Activated CD4-positive, alpha-beta T cell treated with anti-CD3 and anti-CD28 coated beads, Interleukin-10, Interleukin-2, amounts not matched to agents 100 ng/mL and 50 ng/mL, durations not matched to agents 16 hours and 8 hours (primary cell): ENCODE data around the gene MRO.
"Not testable (repeated sequence)": the region's sequence is repeated elsewhere in the genome, so short reads cannot be mapped to it uniquely, and the experiment has no call there.

Experiments
- DNase-seq: peaks from one replicate; pipeline ENCODE4 v3.0.0-alpha.2; 2020

Gene MRO

GRCh38 chr18:50833496-50833895 lies 13.7 kb upstream of the MRO start:
- DNase-seq = not testable (repeated sequence)

GRCh38 chr18:50832754-50833153 lies 12.9 kb upstream of the MRO start:
- DNase-seq = no peak

GRCh38 chr18:50830544-50830943 lies 10.7 kb upstream of the MRO start:
- DNase-seq = no peak

- DNase-seq = no peak
These were observed 9.8 kb upstream of the MRO start for GRCh38 chr18:50829644-50830043.

- no peak for DNase-seq
These were observed 6.2 kb upstream of the MRO start for GRCh38 chr18:50826027-50826426.

GRCh38 chr18:50825621-50826020 lies 5.8 kb upstream of the MRO start:
- no peak for DNase-seq

GRCh38 chr18:50822756-50823155 lies 2.9 kb upstream of the MRO start:
- DNase-seq = no peak

- no peak for DNase-seq
These were observed 1.2 kb upstream of the MRO start for GRCh38 chr18:50820901-50821520.

GRCh38 chr18:50819027-50819727 lies 639 bp downstream of the MRO start:
- no peak for DNase-seq

GRCh38 chr18:50816419-50817166 lies 3.2 kb downstream of the MRO start:
- no peak for DNase-seq

- no peak for DNase-seq
These were observed 5.4 kb downstream of the MRO start for GRCh38 chr18:50814395-50814794.

GRCh38 chr18:50813353-50813752 lies 6.5 kb downstream of the MRO start:
- DNase-seq = no peak

GRCh38 chr18:50812834-50813233 lies 7.0 kb downstream of the MRO start:
- no peak for DNase-seq

- no peak for DNase-seq
These were observed 12.6 kb downstream of the MRO start for GRCh38 chr18:50807176-50807575.

GRCh38 chr18:50806208-50806616 lies 13.6 kb downstream of the MRO start:
- DNase-seq = no peak

- DNase-seq = peak; percentile 6
These were observed 14.1 kb downstream of the MRO start for GRCh38 chr18:50805732-50806131.

GRCh38 chr18:50803592-50803991 lies 16.2 kb downstream of the MRO start:
- DNase-seq = no peak

GRCh38 chr18:50802141-50802540 lies 17.7 kb downstream of the MRO start:
- DNase-seq = no peak

GRCh38 chr18:50797142-50797541 lies 22.7 kb downstream of the MRO start:
- DNase-seq = no peak

GRCh38 chr18:50796495-50796894 lies 23.3 kb downstream of the MRO start:
- DNase-seq = no peak

- no peak for DNase-seq
These were observed 25.9 kb downstream of the MRO start for GRCh38 chr18:50793641-50794565.

GRCh38 chr18:50792885-50793284 lies 26.9 kb downstream of the MRO start:
- DNase-seq = no peak
